ENCODE results near the gene CSNK2A1. TPM values are rescaled to one million over a fixed set of nuclear protein-coding genes. Genes with fewer than 3 reads are reported as not detected.

Gene CSNK2A1
- total and polyA plus RNA-seq, 2 experiments from 2014 or later: 85.1 to 244 TPM

GRCh38 chr20:432677-433299 is 110.8 kb downstream of the CSNK2A1 start:
- H3K4me3 Mint-ChIP-seq: no peak overlapping the region
- peaks cover 36% of the 10 kb centered on the region for H4K20me1 ChIP-seq (replicated peaks; ENCODE audit: insufficient read depth)

More at GRCh38 chr20:432677-433299, 110.8 kb downstream of the CSNK2A1 start:
- H3K4me2 ChIP-seq: no peak overlapping the region
- Mint-ChIP-seq H3K27me3 (ENCODE audit: insufficient read depth, low read depth, poor library complexity) (peaks cover 37% of the 10 kb centered on the region), H3K27ac (no peak overlapping the region; the same call in 1 of the 2 replicates), H3K4me1 (peaks cover 26% of the 10 kb centered on the region), H3K9me3 (no peaks in the 10 kb centered on the region), H3K36me3 (ENCODE audit: low read depth) (peaks cover 49% of the 10 kb centered on the region)
- ATAC-seq (no peak), DNase-seq (ENCODE audit: low spot score) (no peak)
- H3F3A ChIP-seq (replicated peaks; ENCODE audit: low read depth): peaks cover 10% of the 10 kb centered on the region
- no peaks in the 10 kb centered on the region for H3K79me2 ChIP-seq (replicated peaks; ENCODE audit: insufficient read depth)
- no peaks in the 10 kb centered on the region for H3K9me2 ChIP-seq (ENCODE audit: insufficient read depth)
- peaks cover 9% of the 10 kb centered on the region for H3K4me1 ChIP-seq (ENCODE audit: insufficient read depth)
- no peak overlapping the region for H3K27ac ChIP-seq (ENCODE audit: low read depth)
- no peak overlapping the region for H3K4me3 ChIP-seq
- H3K36me3 ChIP-seq (ENCODE audit: insufficient read depth): peaks cover 7% of the 10 kb centered on the region; the same call in 1 of the 2 replicates
- TF ChIP-seq EZH2 (IDR thresholded peaks at IDR 0.05; ENCODE audit: low read depth, unreplicated experiment): no peak
- TF ChIP-seq ZNF331 (CRISPR knock-in tag; IDR thresholded peaks at IDR 0.05; ENCODE audit: low read depth): no peak
- no peak for TF ChIP-seq JUNB (IDR thresholded peaks at IDR 0.05; ENCODE audit: unreplicated experiment)
- no peak for TF ChIP-seq CREB1 (CRISPR knock-in tag; IDR thresholded peaks at IDR 0.05; ENCODE audit: low read depth)
- no peak for TF ChIP-seq ETS1 (IDR thresholded peaks at IDR 0.05)
- no peak for TF ChIP-seq ZNF462 (CRISPR knock-in tag; IDR thresholded peaks at IDR 0.05)
- no peak for TF ChIP-seq REST (IDR thresholded peaks at IDR 0.05; ENCODE audit: unreplicated experiment)
- TF ChIP-seq NANOG (IDR thresholded peaks at IDR 0.05; ENCODE audit: borderline replicate concordance): no peak
- TF ChIP-seq EZH2phosphoT487 (IDR thresholded peaks at IDR 0.05; ENCODE audit: unreplicated experiment): no peak
- no peak for TF ChIP-seq POLR2AphosphoS5 (IDR thresholded peaks at IDR 0.05; ENCODE audit: low read depth)
- no peak overlapping the region for H2AFZ ChIP-seq
- H3K27me3 ChIP-seq (ENCODE audit: insufficient read depth): peaks cover 30% of the 10 kb centered on the region
